Activated naive CD8-positive, alpha-beta T cell treated with anti-CD3 and anti-CD28 coated beads, Interleukin-2, amount 10 ng/mL, durations not matched to agents 7 days and 5 days (primary cell): ENCODE data around the gene OST4. TPM values are rescaled to one million over a fixed set of nuclear protein-coding genes. Genes with fewer than 3 reads are reported as not detected.

Source experiments
- ATAC-seq: fragments of 150-1000 bp; cut with Tn5 transposase; one replicate; pipeline ENCODE4 v1.10.0; 2021; ENCODE audit warnings: low read depth, moderate library complexity
- POLR2A ChIA-PET: fragments of 350-600 bp; sonication (Branson Sonifier 250); formaldehyde crosslinking; loops from one replicate; lab custom pipeline; 2021; ENCODE audit warnings: antibody characterized with exemption; lab: Charles Lee
- DNase-seq: peaks from one replicate; pipeline ENCODE4 v3.0.0; 2021
- H3K27ac Mint-ChIP-seq: one replicate; pipeline ENCODE4 v1.8.0; 2022; ENCODE audit warnings: mild to moderate bottlenecking, mixed read lengths
- H3K27me3 Mint-ChIP-seq: one replicate; pipeline ENCODE4 v1.8.0; 2022; ENCODE audit warnings: mild to moderate bottlenecking, moderate library complexity, mixed read lengths
- H3K36me3 Mint-ChIP-seq: one replicate; pipeline ENCODE4 v1.8.0; 2021; ENCODE audit warnings: mild to moderate bottlenecking, mixed read lengths
- H3K4me1 Mint-ChIP-seq: one replicate; pipeline ENCODE4 v1.8.0; 2021; ENCODE audit warnings: mixed read lengths
- H3K4me3 Mint-ChIP-seq: one replicate; pipeline ENCODE4 v1.8.0; 2022; ENCODE audit warnings: mild to moderate bottlenecking, moderate library complexity, mixed read lengths
- H3K9me3 Mint-ChIP-seq: one replicate; pipeline ENCODE4 v1.8.0; 2021; ENCODE audit warnings: mixed read lengths
- total RNA-seq, 2 experiments: library from RNA; stranded (reverse); gene quantifications; one replicate each; pipeline ENCODE4 v1.2.3, GENCODE V29; 2021

Gene OST4
- total RNA-seq, 2 experiments from 2014 or later = 302 to 325 TPM

DNA sequence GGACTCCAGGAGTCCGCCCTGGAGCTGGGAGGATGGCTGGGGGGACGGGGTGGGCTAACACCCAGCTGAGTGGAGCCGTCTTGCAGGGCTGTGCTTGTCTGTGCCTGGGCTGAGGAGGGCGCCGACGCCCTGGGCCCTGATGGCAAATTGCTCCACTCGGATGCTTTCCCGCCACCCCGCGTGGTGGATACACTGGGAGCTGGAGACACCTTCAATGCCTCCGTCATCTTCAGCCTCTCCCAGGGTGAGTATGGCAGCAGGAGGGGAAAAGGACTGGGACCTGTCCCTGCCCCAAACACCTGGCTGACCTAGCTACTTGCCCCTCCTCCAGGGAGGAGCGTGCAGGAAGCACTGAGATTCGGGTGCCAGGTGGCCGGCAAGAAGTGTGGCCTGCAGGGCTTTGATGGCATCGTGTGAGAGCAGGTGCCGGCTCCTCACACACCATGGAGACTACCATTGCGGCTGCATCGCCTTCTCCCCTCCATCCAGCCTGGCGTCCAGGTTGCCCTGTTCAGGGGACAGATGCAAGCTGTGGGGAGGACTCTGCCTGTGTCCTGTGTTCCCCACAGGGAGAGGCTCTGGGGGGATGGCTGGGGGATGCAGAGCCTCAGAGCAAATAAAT, 28.0 kb upstream of the OST4 start:
- no peaks in the 10 kb centered on the region for H3K36me3 Mint-ChIP-seq
- peaks cover 5% of the 10 kb centered on the region for H3K4me1 Mint-ChIP-seq
- no peaks in the 10 kb centered on the region for H3K27me3 Mint-ChIP-seq
- DNase-seq (no peak), ATAC-seq (no peak)
- no peaks in the 10 kb centered on the region for H3K9me3 Mint-ChIP-seq
- H3K4me3 Mint-ChIP-seq = no peak overlapping the region
- POLR2A ChIA-PET = no interaction called here
- H3K27ac Mint-ChIP-seq = no peak overlapping the region

DNA sequence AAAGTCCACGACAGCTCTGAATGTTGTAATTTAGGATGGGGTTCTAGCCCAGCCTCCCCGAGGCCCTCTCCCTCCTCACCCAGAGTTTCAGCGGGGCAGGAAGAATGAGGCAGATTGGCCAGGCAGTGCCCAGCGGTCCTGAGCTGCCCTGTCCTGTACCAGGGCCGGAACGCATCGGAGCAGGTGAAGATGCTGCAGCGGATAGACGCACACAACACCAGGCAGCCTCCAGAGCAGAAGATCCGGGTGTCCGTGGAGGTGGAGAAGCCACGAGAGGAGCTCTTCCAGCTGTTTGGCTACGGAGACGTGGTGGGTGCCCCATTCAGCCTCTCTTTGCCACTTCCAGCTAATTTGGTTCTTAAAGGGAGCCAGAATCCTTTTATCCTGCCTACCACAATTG, 25.9 kb upstream of the OST4 start:
- no peaks in the 10 kb centered on the region for H3K36me3 Mint-ChIP-seq
- no peaks in the 10 kb centered on the region for H3K27me3 Mint-ChIP-seq
- DNase-seq = no peak
- H3K9me3 Mint-ChIP-seq = no peaks in the 10 kb centered on the region
- H3K27ac Mint-ChIP-seq = no peak overlapping the region
- POLR2A ChIA-PET = no interaction called here
- no peak overlapping the region for H3K4me3 Mint-ChIP-seq
- peaks cover 5% of the 10 kb centered on the region for H3K4me1 Mint-ChIP-seq
- no peak for ATAC-seq

DNA sequence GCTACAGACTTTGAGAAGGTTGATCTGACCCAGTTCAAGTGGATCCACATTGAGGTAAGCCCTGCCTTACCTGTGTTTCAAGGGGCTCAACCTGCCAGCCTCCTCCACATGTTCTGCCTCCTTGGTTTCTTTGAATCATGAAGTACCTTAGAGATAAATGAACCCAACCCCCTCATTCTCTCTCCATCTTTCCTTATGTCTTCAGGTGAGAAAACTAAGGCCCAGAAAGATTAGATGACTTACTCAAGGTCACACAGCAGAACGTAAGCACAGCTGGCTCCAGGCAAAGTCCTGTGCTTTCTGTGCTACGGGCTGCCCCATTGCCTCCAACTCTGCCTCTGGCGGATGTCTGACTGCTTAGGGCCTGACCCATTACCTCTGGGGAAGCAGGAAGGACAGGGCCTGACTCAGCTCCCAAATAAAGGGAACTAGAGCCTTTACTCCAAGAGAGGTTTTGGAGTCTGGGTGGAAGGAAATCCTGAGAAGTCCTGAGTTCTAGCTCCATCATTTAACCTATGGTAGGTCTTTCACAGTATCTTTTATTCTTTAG, 25.4 kb upstream of the OST4 start:
- ATAC-seq = no peak
- POLR2A ChIA-PET = interaction anchor here (0.9 to 1.1 kb wide), 2 partner anchors 9 to 226 kb away, joined by 3 to 4 read pairs; partner anchors contain the start of genes KHK and MPV17
- Mint-ChIP-seq H3K9me3 (no peaks in the 10 kb centered on the region), H3K27ac (peak overlapping the region; percentile 18), H3K4me3 (no peak overlapping the region), H3K27me3 (no peaks in the 10 kb centered on the region), H3K4me1 (peaks cover 5% of the 10 kb centered on the region), H3K36me3 (no peaks in the 10 kb centered on the region)
- no peak for DNase-seq

DNA sequence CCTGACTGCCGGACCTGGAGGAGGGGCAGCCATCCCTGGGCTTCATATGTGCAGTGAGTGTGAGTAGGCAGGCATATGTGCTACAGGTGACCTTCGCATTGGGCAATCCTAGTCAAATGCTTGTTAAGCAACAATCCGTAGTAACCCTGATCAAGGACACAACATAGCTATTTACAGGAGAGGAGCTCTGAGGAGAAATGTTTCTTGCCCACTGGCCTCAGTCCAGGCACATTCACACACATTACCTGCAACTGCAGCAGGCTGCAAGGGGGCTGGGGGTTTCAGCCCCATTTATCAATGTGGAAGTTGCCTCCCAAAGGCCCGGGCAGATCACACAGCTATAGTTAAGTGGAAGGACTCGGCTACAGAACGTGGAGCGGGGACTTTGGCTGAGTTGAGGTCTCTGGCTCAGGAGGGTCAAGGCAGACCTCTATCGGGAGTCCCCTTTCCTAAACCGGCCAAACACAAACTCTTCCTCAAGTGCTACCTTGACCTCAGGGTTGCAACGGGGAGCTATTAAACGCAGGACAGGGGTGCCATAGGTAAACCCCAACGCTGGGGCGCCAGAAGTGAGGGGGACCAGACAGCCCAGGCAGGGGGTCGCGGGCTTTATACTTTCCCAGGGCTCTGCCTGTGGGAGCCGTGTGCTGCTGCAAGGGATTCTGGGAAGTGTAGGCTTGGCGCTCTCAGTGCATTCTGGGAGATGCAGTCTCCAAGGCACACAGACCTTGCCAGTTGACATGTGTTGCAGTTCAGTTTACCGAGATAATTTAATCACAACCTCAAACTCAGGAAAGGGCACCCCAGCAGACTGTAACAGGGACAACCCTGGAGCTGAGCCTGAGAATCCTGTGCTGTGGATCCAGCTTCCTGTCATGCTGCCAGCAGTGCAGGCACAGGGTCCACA, 24.5 kb upstream of the OST4 start:
- peak overlapping the region; percentile 46 for H3K4me3 Mint-ChIP-seq
- H3K4me1 Mint-ChIP-seq = peaks cover 5% of the 10 kb centered on the region
- H3K36me3 Mint-ChIP-seq = no peaks in the 10 kb centered on the region
- H3K27me3 Mint-ChIP-seq = no peaks in the 10 kb centered on the region
- ATAC-seq (peak; percentile 76), DNase-seq (peak; percentile 48)
- peak overlapping the region; percentile 57 for H3K27ac Mint-ChIP-seq
- H3K9me3 Mint-ChIP-seq = no peaks in the 10 kb centered on the region
- POLR2A ChIA-PET = interaction anchor here (0.8 to 1.1 kb wide), 3 partner anchors 9 to 227 kb away, joined by 3 to 4 read pairs (median 3); partner anchors contain the start of genes KHK and MPV17

DNA sequence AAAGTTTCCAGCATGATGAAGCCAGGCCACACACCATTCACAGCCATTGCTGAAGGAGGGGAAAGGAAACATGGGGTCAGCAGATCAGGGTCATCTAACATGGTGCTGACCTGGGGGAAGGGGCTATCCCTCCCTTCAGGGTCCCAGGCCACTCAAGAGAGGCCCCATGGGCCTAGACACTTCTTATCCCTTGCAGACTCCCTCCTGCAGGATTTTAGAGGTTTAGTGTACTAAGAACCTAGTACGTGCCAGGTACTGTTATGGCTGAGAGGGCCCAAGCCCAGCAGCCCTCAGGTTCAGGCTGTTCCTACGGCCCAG, 23.9 kb upstream of the OST4 start:
- POLR2A ChIA-PET = no interaction called here
- no peaks in the 10 kb centered on the region for H3K9me3 Mint-ChIP-seq
- DNase-seq (no peak), ATAC-seq (no peak)
- H3K27ac Mint-ChIP-seq = no peak overlapping the region
- H3K36me3 Mint-ChIP-seq = no peaks in the 10 kb centered on the region
- H3K27me3 Mint-ChIP-seq = no peaks in the 10 kb centered on the region
- peaks cover 5% of the 10 kb centered on the region for H3K4me1 Mint-ChIP-seq
- H3K4me3 Mint-ChIP-seq = no peak overlapping the region

DNA sequence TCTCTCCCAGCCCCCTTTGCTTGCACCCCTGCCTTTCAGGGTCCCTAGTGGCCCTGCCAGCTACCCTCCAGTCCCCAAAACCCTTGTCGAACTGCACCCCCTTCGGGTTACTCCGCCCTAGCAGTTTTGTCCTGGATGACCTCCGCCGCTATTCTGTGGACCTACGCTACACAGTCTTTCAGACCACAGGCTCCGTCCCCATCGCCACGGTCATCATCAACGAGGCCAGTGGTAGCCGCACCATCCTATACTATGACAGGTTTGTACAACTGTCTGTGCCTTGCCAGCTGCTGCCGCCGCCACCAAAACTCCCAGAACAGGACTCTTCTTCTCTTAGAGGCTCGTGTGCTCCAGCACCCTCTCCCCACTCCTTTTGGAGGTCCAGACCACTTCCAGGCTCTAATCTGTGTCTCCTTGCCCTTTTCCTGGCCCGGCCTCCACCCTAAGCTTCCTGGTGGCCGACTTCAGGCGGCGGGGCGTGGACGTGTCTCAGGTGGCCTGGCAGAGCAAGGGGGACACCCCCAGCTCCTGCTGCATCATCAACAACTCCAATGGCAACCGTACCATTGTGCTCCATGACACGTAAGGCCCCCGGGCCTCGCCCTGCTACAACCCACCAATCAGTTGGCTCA, 23.0 kb upstream of the OST4 start:
- Mint-ChIP-seq H3K4me1 (peaks cover 8% of the 10 kb centered on the region), H3K4me3 (no peak overlapping the region), H3K27me3 (no peaks in the 10 kb centered on the region), H3K9me3 (no peaks in the 10 kb centered on the region), H3K36me3 (no peaks in the 10 kb centered on the region), H3K27ac (no peak overlapping the region)
- POLR2A ChIA-PET = no interaction called here
- DNase-seq = no peak
- ATAC-seq = no peak

DNA sequence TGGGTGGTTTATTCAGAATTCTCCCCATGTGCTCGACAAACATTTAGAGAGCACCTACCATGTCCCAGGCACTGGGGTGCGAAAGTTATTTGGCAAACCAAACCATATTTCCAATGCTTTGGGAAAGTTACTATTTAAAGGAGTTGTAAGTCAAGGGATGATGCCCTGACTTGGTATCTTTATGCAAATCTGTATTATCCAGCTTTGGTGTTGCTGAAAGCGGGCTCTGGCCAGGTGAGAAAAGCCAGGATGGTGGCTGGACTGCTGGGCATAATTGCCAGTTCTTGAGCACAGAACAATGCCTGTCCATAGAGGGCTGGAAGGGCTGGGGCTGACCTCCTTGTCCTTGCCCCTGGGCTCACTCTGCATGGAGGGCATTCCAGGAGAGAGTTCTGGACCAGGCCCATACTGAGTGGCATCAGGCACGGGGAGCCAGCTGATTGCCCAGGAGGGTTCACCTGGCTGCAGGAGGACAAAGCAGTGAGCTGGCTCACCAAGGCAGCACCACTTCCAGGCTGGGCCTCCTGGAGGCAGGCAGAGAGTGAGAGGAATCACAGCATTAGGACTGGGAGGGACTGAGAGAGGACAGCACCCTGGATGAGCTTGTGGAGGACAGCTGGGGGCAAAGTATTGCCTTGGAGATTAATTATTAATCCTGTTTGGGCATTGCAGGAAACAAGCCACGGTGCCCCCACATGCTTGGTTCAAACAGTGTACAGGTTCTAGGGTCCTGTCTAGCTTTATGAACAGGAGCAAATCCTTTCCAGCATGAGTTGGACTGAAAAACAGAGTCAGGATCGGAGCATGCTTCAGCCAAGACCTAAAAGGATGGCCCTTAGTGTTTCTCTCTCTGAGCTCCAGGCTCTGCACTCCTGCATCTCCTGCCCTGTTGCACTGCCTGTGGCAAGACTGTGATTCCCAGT, 22.2 kb upstream of the OST4 start:
- H3K27ac Mint-ChIP-seq = no peak overlapping the region
- no peak overlapping the region for H3K4me3 Mint-ChIP-seq
- no peaks in the 10 kb centered on the region for H3K9me3 Mint-ChIP-seq
- ATAC-seq = no peak
- DNase-seq = no peak
- no peaks in the 10 kb centered on the region for H3K27me3 Mint-ChIP-seq
- H3K36me3 Mint-ChIP-seq = no peaks in the 10 kb centered on the region
- peaks cover 8% of the 10 kb centered on the region for H3K4me1 Mint-ChIP-seq
- POLR2A ChIA-PET = no interaction called here

DNA sequence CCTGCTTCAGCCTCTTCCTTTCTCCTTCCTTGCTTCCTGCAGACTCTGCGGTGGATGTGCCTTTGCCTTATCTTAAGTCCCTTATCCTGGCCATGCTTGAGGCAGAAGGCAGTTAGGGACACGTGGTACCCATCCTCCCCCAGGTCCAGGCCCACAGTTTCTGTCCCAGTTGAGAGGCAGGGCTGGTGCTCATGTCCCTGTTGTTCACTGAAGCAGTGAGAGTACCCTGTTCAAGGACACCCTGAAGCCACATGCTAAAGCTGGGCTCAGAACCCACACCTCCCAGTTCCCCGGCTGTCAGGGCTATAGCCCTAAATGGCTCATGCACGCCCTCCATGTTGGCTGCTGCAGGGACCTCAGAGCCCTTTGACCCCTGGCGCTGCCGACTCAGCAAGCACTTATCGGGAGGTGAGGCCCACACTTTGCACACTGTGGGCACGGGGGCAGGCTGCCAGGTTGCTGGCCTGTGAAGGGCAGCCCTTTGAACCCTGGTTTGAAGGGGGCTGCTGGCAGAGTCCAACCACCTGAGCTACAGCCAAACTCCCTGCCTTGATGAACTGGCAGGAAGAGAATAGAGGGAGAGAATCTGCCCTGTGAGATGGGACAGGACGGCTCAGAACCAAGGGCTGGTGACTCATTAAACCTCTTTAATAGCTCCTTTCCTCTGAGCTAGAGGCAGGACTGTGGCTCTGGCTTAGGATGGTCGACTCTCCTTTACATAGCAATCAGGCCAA, 21.4 kb upstream of the OST4 start:
- no peaks in the 10 kb centered on the region for H3K9me3 Mint-ChIP-seq
- no peak overlapping the region for H3K4me3 Mint-ChIP-seq
- no peaks in the 10 kb centered on the region for H3K27me3 Mint-ChIP-seq
- no peak overlapping the region for H3K27ac Mint-ChIP-seq
- ATAC-seq (no peak), DNase-seq (no peak)
- no peaks in the 10 kb centered on the region for H3K36me3 Mint-ChIP-seq
- POLR2A ChIA-PET = no interaction called here
- peaks cover 8% of the 10 kb centered on the region for H3K4me1 Mint-ChIP-seq

DNA sequence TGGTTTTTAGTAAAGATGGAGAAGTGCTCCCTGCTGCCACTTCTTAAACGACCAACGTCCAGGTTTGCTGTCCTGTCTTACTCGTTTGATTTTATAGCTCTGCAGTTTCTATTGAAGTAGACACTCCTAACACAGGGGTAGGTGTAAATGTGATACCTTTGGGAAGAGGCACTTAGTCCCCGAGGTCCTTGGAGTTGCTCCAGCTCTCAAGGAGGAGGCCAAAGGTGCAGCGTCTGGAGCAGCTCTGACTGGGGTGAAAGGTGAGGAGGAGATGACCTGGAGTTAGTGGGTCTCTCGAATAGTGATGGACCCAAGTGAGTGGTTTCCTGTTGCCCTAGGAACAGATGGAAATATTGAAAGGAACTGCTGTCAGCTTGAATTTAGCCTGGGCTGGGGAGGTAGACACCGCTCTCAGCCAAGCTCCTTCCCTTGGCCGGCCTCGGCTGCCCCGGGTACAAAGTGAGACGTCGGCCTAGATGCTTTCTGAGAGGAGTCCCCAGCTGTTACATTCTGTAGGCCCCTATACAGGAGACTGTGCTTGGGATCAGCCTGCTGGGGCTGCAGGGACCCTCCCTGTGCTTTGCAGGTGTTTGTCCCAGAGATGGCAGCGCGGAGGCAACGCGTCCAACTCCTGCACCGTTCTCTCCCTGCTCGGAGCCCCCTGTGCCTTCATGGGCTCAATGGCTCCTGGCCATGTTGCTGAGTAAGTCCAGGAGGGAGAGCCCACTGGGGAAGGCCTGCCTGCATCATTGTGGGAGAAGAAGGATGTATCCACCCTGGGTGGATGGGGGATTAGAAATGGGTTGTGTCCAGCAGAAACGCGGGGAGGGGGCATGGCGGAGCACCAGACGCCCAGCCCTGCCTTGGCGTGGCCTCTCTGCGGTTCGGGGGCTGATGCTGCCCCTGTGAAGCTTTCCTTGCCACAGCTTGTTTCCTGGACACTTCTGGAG, 20.6 kb upstream of the OST4 start:
- no peak overlapping the region for H3K27ac Mint-ChIP-seq
- no peak overlapping the region for H3K4me3 Mint-ChIP-seq
- POLR2A ChIA-PET = interaction anchor here (0.5 to 0.7 kb wide), 3 partner anchors 21 to 120 kb away, joined by 3 read pairs; partner anchors contain the start of genes ATRAID, OST4 and SLC5A6
- H3K9me3 Mint-ChIP-seq = no peaks in the 10 kb centered on the region
- no peaks in the 10 kb centered on the region for H3K27me3 Mint-ChIP-seq
- peaks cover 13% of the 10 kb centered on the region for H3K4me1 Mint-ChIP-seq
- DNase-seq (no peak), ATAC-seq (no peak)
- H3K36me3 Mint-ChIP-seq = no peaks in the 10 kb centered on the region

DNA sequence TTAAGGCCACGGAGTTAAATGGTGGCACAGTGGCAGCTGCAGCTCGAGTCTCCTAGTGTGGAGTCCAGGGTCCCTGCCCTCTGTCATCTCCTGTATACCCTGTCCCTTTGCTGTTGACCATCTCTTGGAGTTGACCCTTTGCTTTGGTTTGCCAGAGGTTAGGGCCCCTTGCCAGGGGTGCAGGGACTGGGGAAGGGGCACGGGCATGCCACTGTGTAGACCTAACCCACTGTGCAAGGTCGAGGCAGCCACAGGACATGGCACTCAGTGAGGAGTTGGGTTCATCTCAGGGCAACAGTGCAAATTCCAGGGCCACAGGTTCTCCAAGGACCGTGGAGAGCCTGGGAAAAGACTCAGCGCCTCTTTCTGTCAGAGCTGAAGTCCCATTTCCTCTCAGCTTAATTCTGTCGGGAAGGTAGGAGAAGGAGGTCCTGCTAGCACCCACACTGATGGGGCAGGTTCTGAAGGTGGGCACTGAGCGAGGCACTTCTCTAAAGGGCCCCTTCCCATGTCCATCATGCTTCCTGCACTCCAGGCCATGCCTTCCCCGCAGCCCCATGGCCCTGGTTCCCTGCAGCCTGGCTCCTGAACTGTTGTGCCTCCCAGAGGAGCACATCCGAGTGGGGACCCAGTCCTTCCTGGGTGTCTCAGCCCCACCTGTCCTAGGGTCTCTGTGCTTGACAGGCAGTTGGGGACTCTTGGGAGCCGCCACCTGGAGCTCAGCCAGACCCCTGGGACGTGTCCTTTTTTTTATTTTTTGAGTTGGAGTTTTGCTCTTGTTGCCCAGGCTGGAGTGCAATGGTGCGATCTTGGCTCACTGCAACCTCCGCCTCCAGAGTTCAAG, 17.9 kb upstream of the OST4 start:
- no peak overlapping the region for H3K27ac Mint-ChIP-seq
- H3K4me1 Mint-ChIP-seq = peaks cover 18% of the 10 kb centered on the region
- H3K4me3 Mint-ChIP-seq = no peak overlapping the region
- POLR2A ChIA-PET = interaction anchor here (0.7 to 10.4 kb wide), 8 partner anchors 16 to 502 kb away, joined by 3 to 113 read pairs (median 3); partner anchors contain the start of genes ABHD1, ATRAID, OST4 and PREB
- DNase-seq = no peak
- ATAC-seq = no peak
- H3K27me3 Mint-ChIP-seq = no peaks in the 10 kb centered on the region
- H3K36me3 Mint-ChIP-seq = no peaks in the 10 kb centered on the region
- no peaks in the 10 kb centered on the region for H3K9me3 Mint-ChIP-seq
